IPS-18c (cell line): ENCODE measurements around the gene FAM170B.

Experiments used
- H3K4me3 ChIP-seq: 2 replicates; pipeline ENCODE4 v1.7.0; 2013; ENCODE audit warnings: low read depth, mild to moderate bottlenecking, low read length, moderate library complexity; ENCODE audit not compliant: insufficient read depth
- H3K9me3 ChIP-seq: one replicate; pipeline ENCODE4 v1.6.1; 2013; ENCODE audit warnings: mild to moderate bottlenecking, low read length, moderate library complexity; ENCODE audit not compliant: control insufficient read depth, insufficient read depth

Gene FAM170B

GRCh38 chr10:49140304-49141177 lies 6.7 kb upstream of the FAM170B start:
- no peaks in the 10 kb centered on the region for H3K9me3 ChIP-seq
- no peak overlapping the region for H3K4me3 ChIP-seq

GRCh38 chr10:49139846-49140195 lies 6.0 kb upstream of the FAM170B start:
- H3K9me3 ChIP-seq = no peaks in the 10 kb centered on the region
- no peak overlapping the region for H3K4me3 ChIP-seq

GRCh38 chr10:49139028-49139845 lies 5.4 kb upstream of the FAM170B start:
- no peak overlapping the region for H3K4me3 ChIP-seq
- no peaks in the 10 kb centered on the region for H3K9me3 ChIP-seq

GRCh38 chr10:49138361-49138891 lies 4.6 kb upstream of the FAM170B start:
- no peak overlapping the region for H3K4me3 ChIP-seq
- H3K9me3 ChIP-seq = no peaks in the 10 kb centered on the region

- H3K4me3 ChIP-seq = no peak overlapping the region
- no peaks in the 10 kb centered on the region for H3K9me3 ChIP-seq
Observed at GRCh38 chr10:49136525-49136924, 2.7 kb upstream of the FAM170B start.

- Histone ChIP-seq H3K4me3 (no peak overlapping the region), H3K9me3 (no peaks in the 10 kb centered on the region)
Observed at GRCh38 chr10:49135575-49136313, 1.9 kb upstream of the FAM170B start.

GRCh38 chr10:49134327-49134726 lies 506 bp upstream of the FAM170B start:
- no peaks in the 10 kb centered on the region for H3K9me3 ChIP-seq
- no peak overlapping the region for H3K4me3 ChIP-seq

GRCh38 chr10:49132362-49132737 lies 1.5 kb downstream of the FAM170B start:
- no peaks in the 10 kb centered on the region for H3K9me3 ChIP-seq
- no peak overlapping the region for H3K4me3 ChIP-seq

GRCh38 chr10:49131507-49132361 lies 2.1 kb downstream of the FAM170B start:
- H3K9me3 ChIP-seq = no peaks in the 10 kb centered on the region
- H3K4me3 ChIP-seq = no peak overlapping the region

GRCh38 chr10:49129376-49129775 lies 4.4 kb downstream of the FAM170B start:
- H3K9me3 ChIP-seq = no peaks in the 10 kb centered on the region
- no peak overlapping the region for H3K4me3 ChIP-seq

GRCh38 chr10:49128854-49129253 lies 5.0 kb downstream of the FAM170B start:
- Histone ChIP-seq H3K9me3 (no peaks in the 10 kb centered on the region), H3K4me3 (no peak overlapping the region)

- Histone ChIP-seq H3K4me3 (no peak overlapping the region), H3K9me3 (no peaks in the 10 kb centered on the region)
Observed at GRCh38 chr10:49123981-49124950, 9.6 kb downstream of the FAM170B start.

GRCh38 chr10:49120911-49121310 lies 12.9 kb downstream of the FAM170B start:
- Histone ChIP-seq H3K4me3 (no peak overlapping the region), H3K9me3 (no peaks in the 10 kb centered on the region)

- Histone ChIP-seq H3K9me3 (no peaks in the 10 kb centered on the region), H3K4me3 (no peak overlapping the region)
Observed at GRCh38 chr10:49119746-49120145, 14.1 kb downstream of the FAM170B start.

GRCh38 chr10:49118430-49119074 lies 15.3 kb downstream of the FAM170B start:
- no peaks in the 10 kb centered on the region for H3K9me3 ChIP-seq
- no peak overlapping the region for H3K4me3 ChIP-seq
